AG04449 (cell line): ENCODE results near the gene POLR2L.

Experiments used
- CTCF ChIA-PET: fragments of 350-600 bp; formaldehyde crosslinking; extraction: SDS; loops from one replicate; lab custom pipeline; 2021; ENCODE audit warnings: antibody characterized with exemption; lab: Yijun Ruan, JAX
- POLR2A ChIA-PET: fragments of 400-600, 350-600 bp; formaldehyde crosslinking; extraction: SDS; loops from one replicate; lab custom pipeline; 2020; ENCODE audit warnings: antibody characterized with exemption, inconsistent platforms; lab: Yijun Ruan, JAX
- DNase-seq: peaks from one replicate; pipeline ENCODE4 v3.0.0-alpha.2; 2010; ENCODE audit warnings: low read depth, low spot score
- H3K4me3 ChIP-seq: 2 replicates; pipeline ENCODE4 v1.5.1; 2011; ENCODE audit warnings: low read depth, mild to moderate bottlenecking, control low read depth, low read length
- TF ChIP-seq, protein P1 (sequence below): IDR thresholded peaks from one replicate; pipeline ENCODE4 v1.5.1; 2011; ENCODE audit warnings: mild to moderate bottlenecking, moderate library complexity, low read length, control low read depth, inconsistent platforms; ENCODE audit not compliant: insufficient read depth; ENCODE audit errors: missing control alignments

Gene POLR2L

DNA sequence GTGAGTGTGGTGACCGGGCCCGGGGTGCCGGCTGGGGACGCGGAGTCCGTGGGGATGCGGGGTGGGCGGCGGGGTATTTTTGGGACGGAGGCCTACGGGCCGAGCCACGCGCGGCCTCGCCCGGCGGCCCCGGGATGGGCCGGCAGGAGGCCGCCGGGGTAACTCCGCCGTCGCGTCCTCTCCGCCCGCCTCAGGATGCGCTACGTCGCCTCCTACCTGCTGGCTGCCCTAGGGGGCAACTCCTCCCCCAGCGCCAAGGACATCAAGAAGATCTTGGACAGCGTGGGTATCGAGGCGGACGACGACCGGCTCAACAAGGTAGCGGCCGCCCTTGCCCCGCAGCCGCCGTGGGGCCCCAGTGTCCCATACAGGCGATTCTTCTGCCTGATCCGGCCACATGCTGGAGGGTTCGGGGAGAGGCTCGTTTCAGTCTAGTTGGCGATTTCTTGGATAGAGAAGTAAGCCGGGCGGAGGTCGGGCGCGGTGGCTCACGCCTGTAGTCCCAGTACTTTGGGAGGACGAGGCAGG is 32.2 kb downstream of the POLR2L start:
- CTCF ChIA-PET: no interaction called here
- peak overlapping the region; percentile 89 for H3K4me3 ChIP-seq
- POLR2A ChIA-PET: interaction anchor here (0.7 to 1.9 kb wide), 9 partner anchors 9 to 264 kb away, joined by 3 to 35 read pairs (median 4); partner anchors contain the start of genes PNPLA2 and TSPAN4
- TF ChIP-seq, protein P1, sequence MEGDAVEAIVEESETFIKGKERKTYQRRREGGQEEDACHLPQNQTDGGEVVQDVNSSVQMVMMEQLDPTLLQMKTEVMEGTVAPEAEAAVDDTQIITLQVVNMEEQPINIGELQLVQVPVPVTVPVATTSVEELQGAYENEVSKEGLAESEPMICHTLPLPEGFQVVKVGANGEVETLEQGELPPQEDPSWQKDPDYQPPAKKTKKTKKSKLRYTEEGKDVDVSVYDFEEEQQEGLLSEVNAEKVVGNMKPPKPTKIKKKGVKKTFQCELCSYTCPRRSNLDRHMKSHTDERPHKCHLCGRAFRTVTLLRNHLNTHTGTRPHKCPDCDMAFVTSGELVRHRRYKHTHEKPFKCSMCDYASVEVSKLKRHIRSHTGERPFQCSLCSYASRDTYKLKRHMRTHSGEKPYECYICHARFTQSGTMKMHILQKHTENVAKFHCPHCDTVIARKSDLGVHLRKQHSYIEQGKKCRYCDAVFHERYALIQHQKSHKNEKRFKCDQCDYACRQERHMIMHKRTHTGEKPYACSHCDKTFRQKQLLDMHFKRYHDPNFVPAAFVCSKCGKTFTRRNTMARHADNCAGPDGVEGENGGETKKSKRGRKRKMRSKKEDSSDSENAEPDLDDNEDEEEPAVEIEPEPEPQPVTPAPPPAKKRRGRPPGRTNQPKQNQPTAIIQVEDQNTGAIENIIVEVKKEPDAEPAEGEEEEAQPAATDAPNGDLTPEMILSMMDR: no peak
- no peak for DNase-seq

DNA sequence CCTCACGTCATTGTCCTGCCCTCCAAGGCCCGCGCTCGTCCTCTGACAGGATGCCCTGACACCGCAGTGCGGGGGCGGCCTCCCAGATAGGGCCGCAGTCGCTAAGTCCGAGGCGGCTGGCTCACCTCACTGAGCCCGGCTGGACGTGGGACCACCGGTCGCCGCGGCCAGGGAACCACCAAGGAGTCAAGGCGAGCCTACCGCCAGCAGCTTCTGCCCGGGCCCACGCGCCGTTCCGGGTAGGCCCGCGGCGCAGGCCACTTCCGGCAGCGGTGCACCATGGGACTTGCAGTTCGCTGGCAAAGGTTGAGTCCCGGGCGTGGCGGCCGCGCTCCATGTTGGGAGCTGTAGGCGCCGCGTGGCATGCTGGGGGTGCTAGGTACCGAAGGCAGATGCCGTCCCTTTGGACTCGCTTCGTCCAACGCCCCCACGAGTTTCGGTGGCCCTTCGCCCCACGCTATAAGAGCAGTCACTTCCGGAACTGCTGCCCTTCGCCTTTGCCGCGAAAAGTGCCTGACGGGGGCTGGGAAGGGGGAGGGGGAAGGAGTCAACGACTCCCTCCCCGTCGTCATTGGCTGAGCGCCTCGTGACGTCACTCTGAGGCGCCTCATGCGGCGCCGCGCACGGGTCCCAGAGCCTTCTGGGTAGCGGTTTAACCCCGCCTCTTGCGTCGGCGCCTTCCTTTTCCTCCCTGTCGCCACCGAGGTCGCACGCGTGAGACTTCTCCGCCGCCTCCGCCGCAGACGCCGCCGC is 32.9 kb downstream of the POLR2L start, which contains the start of gene RPLP2:
Gene RPLP2 (plus strand): TSS at position 681 of the 753 bp plus-strand sequence. CDS start 268 bp downstream, outside the sequence.
- POLR2A ChIA-PET: interaction anchor here (0.8 to 1.8 kb wide), 9 partner anchors 10 to 263 kb away, joined by 3 to 35 read pairs (median 4); partner anchors contain the start of genes CD151, PNPLA2 and TSPAN4
- peak; percentile 71 for DNase-seq
- H3K4me3 ChIP-seq: peak within 1 kb of the TSS; percentile 89
- TF ChIP-seq, protein P1: no peak
- CTCF ChIA-PET: interaction anchor here (1.1 kb wide), 1 partner anchor 11 kb away, joined by 3 read pairs; no protein-coding TSS in a partner anchor

DNA sequence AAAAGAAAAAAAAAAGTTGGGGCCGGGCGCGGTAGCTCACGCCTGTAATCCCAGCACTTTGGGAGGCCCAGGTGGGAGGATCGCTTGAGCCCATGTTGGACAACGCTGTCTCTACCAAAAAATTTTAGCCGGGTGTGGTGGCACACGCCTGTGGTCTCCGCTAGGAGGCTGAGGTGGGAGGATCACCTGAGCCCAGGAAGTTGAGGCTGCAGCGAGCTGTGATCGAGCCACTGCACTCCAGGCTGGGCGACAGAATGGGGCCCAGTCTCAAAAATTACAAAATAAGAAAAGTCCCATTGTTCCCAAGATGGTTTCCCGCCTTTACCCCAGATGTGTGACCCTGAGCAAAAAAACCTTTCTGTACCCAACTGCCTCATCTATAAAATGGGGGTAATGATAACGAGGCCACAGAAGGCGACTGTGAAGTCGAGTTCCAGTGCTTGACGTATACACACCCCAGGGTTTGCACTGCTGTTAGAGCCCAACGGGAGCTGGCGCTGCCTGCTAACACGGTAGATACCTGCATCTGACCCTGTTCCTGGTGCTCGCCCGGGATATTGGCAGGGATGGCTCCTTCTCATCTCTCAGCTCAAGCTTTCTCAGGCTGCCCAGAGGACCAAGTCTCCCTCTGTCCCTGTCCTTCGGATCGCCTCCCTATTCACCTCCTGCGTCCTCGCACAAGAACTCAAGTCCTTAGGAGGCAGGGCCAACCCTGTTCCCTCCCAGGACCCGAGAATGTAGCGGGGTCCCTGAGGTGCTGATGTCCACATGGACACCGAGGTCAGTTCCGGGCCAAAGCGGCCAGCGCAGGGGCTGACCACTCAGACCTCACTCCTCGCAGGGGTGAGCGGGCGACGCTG is 33.7 kb downstream of the POLR2L start:
- TF ChIP-seq, protein P1: no peak
- POLR2A ChIA-PET: interaction anchor here (0.8 to 1.8 kb wide), 9 partner anchors 10 to 263 kb away, joined by 3 to 35 read pairs (median 4); partner anchors contain the start of genes CD151, PNPLA2 and TSPAN4
- no peak for DNase-seq
- CTCF ChIA-PET: interaction anchor here (1.1 kb wide), 1 partner anchor 10 kb away, joined by 3 read pairs; no protein-coding TSS in a partner anchor
- peak overlapping the region; percentile 89 for H3K4me3 ChIP-seq

DNA sequence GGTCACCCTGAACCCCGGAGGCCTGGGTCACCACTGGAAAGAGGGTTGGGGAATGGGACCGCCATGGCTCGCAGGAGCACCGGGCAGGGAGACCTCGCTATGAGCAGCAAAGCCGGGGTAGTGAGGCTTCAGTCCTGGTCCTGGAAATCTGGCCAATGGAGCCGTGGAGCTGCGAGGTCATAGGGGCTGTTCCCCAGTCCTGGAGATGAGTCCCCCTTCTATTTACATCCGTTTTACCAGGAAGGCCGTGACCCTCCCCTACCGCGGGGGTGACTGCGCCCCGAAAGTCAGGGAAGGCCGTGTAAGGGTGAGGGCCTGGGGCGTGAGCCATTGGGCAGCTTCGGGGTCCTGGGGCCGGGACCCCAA is 37.7 kb downstream of the POLR2L start:
- TF ChIP-seq, protein P1: no peak
- no peak for DNase-seq
- H3K4me3 ChIP-seq: peak overlapping the region; percentile 63
- POLR2A ChIA-PET: interaction anchor here (0.5 to 1.9 kb wide), 3 partner anchors 9 to 39 kb away, joined by 3 to 11 read pairs (median 6); partner anchors contain the start of gene PNPLA2
- CTCF ChIA-PET: no interaction called here

DNA sequence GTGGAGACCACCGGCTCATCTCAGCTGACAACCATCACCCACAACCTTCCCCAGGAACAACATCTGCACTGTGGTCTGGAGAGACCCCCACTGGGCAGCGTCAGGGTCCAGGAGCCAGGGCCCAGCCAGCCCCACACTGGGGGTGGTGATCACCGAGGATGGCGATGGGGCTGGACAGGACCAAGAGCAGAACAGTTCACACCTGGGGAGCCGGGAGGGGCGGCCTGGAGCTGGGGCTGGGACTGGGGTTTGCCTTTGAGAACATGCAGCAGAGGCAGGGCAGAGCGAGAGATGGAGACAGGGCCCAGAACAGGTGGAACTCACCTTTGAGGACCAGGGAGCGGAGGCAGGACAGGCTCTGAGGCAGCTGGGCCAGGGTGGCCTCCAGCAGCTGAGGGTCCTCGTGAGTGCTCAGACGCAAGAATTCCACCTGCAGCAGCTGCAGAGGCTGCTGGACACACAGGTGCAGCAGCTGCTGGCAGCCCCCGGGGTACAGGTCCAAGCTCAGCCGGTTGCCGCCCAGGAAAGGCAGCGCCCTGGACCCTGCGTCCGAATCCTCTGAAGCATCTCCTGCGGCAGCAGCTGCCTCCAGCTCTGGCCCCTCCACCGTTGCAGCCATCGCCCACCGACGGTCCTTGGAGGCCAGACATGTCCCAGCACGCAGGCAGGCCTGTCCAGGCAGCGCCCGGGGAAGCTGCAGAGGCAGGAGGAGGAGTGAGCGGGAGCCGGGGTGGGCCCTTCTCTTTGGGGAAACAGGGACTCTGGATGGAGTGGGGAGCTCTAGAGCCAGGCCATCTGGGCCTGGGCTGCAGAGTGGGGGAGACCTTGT is 38.3 kb downstream of the POLR2L start:
- peak overlapping the region; percentile 63 for H3K4me3 ChIP-seq
- TF ChIP-seq, protein P1: no peak
- ChIA-PET POLR2A (interaction anchor here (0.5 to 1.3 kb wide), 2 partner anchors 8 to 39 kb away, joined by 3 to 11 read pairs; no protein-coding TSS in a partner anchor), CTCF (no interaction called here)
- no peak for DNase-seq
